ENCODE data around the gene APBB2. TPM values are rescaled to one million over a fixed set of nuclear protein-coding genes. Genes with fewer than 3 reads are reported as not detected.

APBB2 gene
- total and polyA plus RNA-seq, 12 donors = 5.2 to 35.4 (median 26.3) TPM

DNA sequence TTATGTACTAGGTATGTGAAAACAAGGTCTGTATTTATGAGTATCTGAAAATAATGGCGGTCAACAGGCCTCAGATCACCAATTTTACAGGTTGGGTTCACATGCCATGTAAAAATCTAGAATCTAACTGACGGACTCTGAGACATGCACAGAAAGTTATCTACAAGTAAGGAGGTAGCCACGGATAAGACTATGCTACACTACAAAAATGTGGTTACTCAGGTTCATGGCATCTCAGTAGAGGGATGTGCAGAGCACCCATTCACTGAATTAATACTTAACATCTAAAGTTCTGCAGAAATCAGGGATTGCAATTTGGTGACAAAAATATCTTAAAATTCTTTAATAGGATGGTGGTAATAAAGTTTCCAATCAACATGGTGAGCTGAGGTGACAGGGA lies 155.9 kb downstream of the APBB2 start:
- H3K4me1 ChIP-seq = peaks cover 12 to 42% (median 15%) of the 10 kb centered on the region in 9 donors
- no peaks in the 10 kb centered on the region for H3K27me3 ChIP-seq
- no peaks in the 10 kb centered on the region for H3K9me3 ChIP-seq
- H3K4me3 ChIP-seq = no peak overlapping the region
- TF ChIP-seq, protein P1, sequence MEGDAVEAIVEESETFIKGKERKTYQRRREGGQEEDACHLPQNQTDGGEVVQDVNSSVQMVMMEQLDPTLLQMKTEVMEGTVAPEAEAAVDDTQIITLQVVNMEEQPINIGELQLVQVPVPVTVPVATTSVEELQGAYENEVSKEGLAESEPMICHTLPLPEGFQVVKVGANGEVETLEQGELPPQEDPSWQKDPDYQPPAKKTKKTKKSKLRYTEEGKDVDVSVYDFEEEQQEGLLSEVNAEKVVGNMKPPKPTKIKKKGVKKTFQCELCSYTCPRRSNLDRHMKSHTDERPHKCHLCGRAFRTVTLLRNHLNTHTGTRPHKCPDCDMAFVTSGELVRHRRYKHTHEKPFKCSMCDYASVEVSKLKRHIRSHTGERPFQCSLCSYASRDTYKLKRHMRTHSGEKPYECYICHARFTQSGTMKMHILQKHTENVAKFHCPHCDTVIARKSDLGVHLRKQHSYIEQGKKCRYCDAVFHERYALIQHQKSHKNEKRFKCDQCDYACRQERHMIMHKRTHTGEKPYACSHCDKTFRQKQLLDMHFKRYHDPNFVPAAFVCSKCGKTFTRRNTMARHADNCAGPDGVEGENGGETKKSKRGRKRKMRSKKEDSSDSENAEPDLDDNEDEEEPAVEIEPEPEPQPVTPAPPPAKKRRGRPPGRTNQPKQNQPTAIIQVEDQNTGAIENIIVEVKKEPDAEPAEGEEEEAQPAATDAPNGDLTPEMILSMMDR (IDR thresholded peaks at IDR 0.05) = no peak
- DNase-seq (no peak), ATAC-seq (no peak)
- H3K27ac ChIP-seq = no peak overlapping the region
- H3K36me3 ChIP-seq = no peaks in the 10 kb centered on the region
- intact Hi-C loops (cut with DNase I) = loop anchor here in 1 of 10 donors (10.0 kb wide), 1 partner anchor 156 kb away; the partner anchor contains the start of gene APBB2
- 94 to 96% methylated on average over 3 of the region's 3 CpGs for WGBS, 2 donors

DNA sequence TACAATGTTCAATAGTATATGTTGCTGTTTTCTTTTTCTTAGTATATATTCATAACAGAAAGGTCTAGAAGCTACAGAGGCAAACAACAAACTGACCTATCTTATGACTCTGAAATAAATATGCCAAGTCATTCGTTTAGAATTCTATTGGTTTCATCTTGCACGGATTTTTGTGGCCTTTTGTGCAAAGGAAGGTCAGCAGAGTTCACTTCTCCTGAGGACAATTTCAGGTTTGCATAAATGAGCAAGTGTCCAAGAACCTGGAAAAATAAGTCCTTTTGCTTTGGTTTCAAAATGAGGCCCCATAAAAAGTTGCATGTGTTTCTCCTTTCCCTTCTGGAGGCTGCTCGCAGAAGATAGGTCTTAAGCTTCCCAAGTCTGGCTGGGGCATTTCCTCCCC lies 156.9 kb downstream of the APBB2 start:
- Histone ChIP-seq H3K4me1 (peaks cover 12 to 48% (median 15%) of the 10 kb centered on the region in 9 donors), H3K9me3 (no peaks in the 10 kb centered on the region), H3K4me3 (no peak overlapping the region), H3K36me3 (no peaks in the 10 kb centered on the region), H3K27me3 (no peaks in the 10 kb centered on the region), H3K27ac (peak overlapping the region in 2 of 10 donors; percentile 17 to 42)
- 61 to 66% methylated on average over 3 of the region's 3 CpGs for WGBS, 2 donors
- no peak for ATAC-seq
- TF ChIP-seq, protein P1 (IDR thresholded peaks at IDR 0.05) = no peak
- intact Hi-C loops (cut with DNase I) = loop anchor here in 1 of 10 donors (10.0 kb wide), 1 partner anchor 157 kb away; the partner anchor contains the start of gene APBB2
- DNase-seq = no peak

DNA sequence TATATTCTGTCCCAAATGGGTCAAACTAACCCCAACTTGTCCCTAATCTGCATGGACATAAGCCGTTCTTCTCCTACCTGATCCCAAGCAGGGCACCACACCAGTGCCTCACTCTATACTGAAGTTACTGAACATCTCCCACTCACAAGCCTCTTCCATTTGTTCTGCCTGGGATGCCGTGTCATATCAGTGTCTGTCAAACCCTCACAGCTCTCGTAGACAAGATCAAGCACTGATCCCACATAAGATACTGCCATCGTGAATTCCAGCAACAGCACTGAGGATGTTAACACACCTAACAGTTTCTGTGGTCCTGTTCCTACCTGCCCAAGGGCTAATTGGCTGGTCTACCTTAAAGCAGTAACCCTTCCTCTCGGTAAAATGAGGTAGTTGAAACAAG lies 162.1 kb downstream of the APBB2 start:
- no peaks in the 10 kb centered on the region for H3K27me3 ChIP-seq
- no peak overlapping the region for H3K4me3 ChIP-seq
- H3K4me1 ChIP-seq = peaks cover 4 to 54% (median 17%) of the 10 kb centered on the region in 9 donors
- intact Hi-C loops (cut with DNase I) = loop anchor here in 5 of 10 donors (5.0 to 10.0 kb wide), 5 partner anchors 40 to 163 kb away; partner anchors contain the start of gene APBB2 (in 4 of the 5)
- H3K27ac ChIP-seq = peak overlapping the region; percentile 61 to 94 (median 76)
- H3K36me3 ChIP-seq = no peaks in the 10 kb centered on the region
- 90 to 94% methylated on average over 5 of the region's 5 CpGs for WGBS, 2 donors
- no peak for DNase-seq
- ATAC-seq = no peak
- no peaks in the 10 kb centered on the region for H3K9me3 ChIP-seq
- TF ChIP-seq, protein P1 (IDR thresholded peaks at IDR 0.05) = no peak

DNA sequence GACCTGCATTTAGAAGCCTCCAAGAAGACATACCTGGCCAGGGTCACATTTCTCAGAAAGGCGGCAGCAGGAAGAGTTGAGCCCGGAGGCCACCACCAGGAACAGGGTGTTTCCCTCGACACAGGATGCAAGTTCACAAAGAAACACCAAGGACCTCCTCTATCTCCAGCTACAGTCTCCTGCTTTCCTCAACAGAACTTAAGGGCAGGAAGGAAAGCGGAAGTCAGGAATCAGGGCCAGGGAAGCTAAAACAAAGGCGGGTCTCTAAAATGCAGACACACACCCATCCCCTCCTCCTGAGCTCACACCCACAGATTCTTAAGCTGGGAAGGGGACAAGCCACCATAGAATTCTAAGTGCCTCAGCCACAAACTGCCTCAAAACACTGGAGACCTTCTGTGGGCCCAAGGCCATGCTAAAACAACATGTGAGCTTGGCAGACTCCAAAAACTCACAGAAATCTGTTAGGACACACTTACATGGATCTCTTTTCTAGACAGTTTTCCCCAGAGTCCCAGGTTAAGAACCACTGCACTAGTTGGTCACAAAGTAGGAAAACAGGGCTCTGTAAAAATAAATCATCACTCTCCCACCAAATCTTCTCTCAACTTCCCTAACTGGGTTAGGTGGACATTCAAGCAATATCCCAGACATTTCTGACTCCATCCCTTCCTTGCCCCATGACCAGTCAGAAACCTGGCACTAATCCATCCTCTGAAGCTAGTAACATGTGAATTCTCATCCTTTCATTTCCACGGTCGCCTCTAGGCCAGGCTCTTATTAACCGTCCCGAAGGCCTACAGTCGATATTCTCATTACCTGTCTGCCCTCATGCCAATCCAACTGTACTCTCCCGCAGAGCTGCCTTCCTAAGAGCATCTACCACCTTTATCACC lies 163.2 kb downstream of the APBB2 start:
- DNase-seq (peak in 1 of 2 donors; percentile 57), ATAC-seq (peak; percentile 56 to 92 (median 87))
- TF ChIP-seq, protein P1 (IDR thresholded peaks at IDR 0.05) = no peak
- intact Hi-C loops (cut with DNase I) = loop anchor here in 5 of 10 donors (5.0 to 10.0 kb wide), 5 partner anchors 41 to 164 kb away; partner anchors contain the start of gene APBB2 (in 4 of the 5)
- peaks cover 4 to 62% (median 17%) of the 10 kb centered on the region in 9 donors for H3K4me1 ChIP-seq
- no peaks in the 10 kb centered on the region for H3K9me3 ChIP-seq
- H3K4me3 ChIP-seq = peak overlapping the region in 7 of 10 donors; percentile 3 to 49 (median 38)
- no peaks in the 10 kb centered on the region for H3K36me3 ChIP-seq
- peak overlapping the region; percentile 64 to 94 (median 78) for H3K27ac ChIP-seq
- no peaks in the 10 kb centered on the region for H3K27me3 ChIP-seq
- 54 to 64% methylated on average over 11 of the region's 11 CpGs for WGBS, 2 donors

All from heart right ventricle (tissue), 16 donors.